ENCODE results near the gene C1orf198.

- TF ChIP-seq EZH2phosphoT487 (IDR thresholded peaks at IDR 0.05) (no peak), CTCF (IDR thresholded peaks at IDR 0.05) (no peak), EZH2 (IDR thresholded peaks at IDR 0.05) (no peak)
Measured at GRCh38 chr1:230864441-230864840, 3.9 kb downstream of the C1orf198 start.

Data from neural progenitor cell (in vitro differentiated cells).